Endothelial cell of umbilical vein (primary cell): ENCODE data around the gene NFYC. TPM values are rescaled to one million over a fixed set of nuclear protein-coding genes. Genes with fewer than 3 reads are reported as not detected.

Experiments used
- BruUV-seq: library from RNA; stranded (reverse); fragments of 400-500 nt; replicated peaks from 2 replicates; lab custom pipeline; 2021; lab: Mats Ljungman, UMichigan
- CTCF ChIA-PET: fragments of 300-600, 350-600 bp; sonication (Branson Sonifier 250); formaldehyde crosslinking; loops from one replicate; lab custom pipeline; 2021; ENCODE audit warnings: antibody characterized with exemption, inconsistent platforms; lab: Charles Lee
- POLR2A ChIA-PET: fragments of 300-600, 350-600 bp; sonication (Branson Sonifier 250); formaldehyde crosslinking; loops from one replicate; lab custom pipeline; 2021; ENCODE audit warnings: antibody characterized with exemption, inconsistent platforms; lab: Charles Lee
- DNase-seq: peaks from one replicate; pipeline ENCODE4 v3.0.0-alpha.2; 2011; ENCODE audit warnings: low read depth, low spot score
- FAIRE-seq: peaks from 2 replicates; lab custom pipeline; 2011; peaks lifted over from hg19 to GRCh38; lab: Jason Lieb, UNC
- H2AFZ ChIP-seq: 2 replicates; pipeline ENCODE4 v1.6.0; 2012; ENCODE audit warnings: low read depth, low read length, control low read depth, inconsistent platforms
- H3K27ac ChIP-seq: 2 replicates; pipeline ENCODE4 v1.5.1; 2011; ENCODE audit warnings: low read depth, mild to moderate bottlenecking, control low read depth, low read length, moderate library complexity; ENCODE audit not compliant: insufficient read depth
- H3K27me3 ChIP-seq, 2 experiments: 2 replicates each; pipeline versions ENCODE4 v1.6.0 to v1.6.1; 2011; ENCODE audit warnings: low read length in 2 of 2, mixed read lengths in 1 of 2; ENCODE audit not compliant: control insufficient read depth in 2 of 2, insufficient read depth in 2 of 2
- H3K36me3 ChIP-seq, 2 experiments: 2 replicates in 1 of 2; 3 replicates in 1 of 2; pipeline ENCODE4 v1.5.1; 2011; ENCODE audit warnings: low read length in 2 of 2, mild to moderate bottlenecking in 1 of 2, moderate library complexity in 1 of 2; ENCODE audit not compliant: control insufficient read depth in 2 of 2, insufficient read depth in 2 of 2; ENCODE audit errors: extremely low read depth in 1 of 2
- H3K4me1 ChIP-seq: 3 replicates; pipeline ENCODE4 v1.5.1; 2011; ENCODE audit warnings: mild to moderate bottlenecking, low read length; ENCODE audit not compliant: control insufficient read depth, insufficient read depth; ENCODE audit errors: extremely low read depth
- H3K4me2 ChIP-seq: 2 replicates; pipeline ENCODE4 v1.6.1; 2011; ENCODE audit warnings: low read length, control low read depth, mixed read lengths; ENCODE audit not compliant: insufficient read depth
- H3K4me3 ChIP-seq, 3 experiments: fragments of 200-600 bp in 1 of 3; sonication (generic), shearing (Covaris generic) in 1 of 3; replicated peaks in 1 of 3; 2 replicates each; pipeline ENCODE4 v1.5.1; 2011 to 2016; ENCODE audit warnings: control low read depth in 3 of 3, low read length in 3 of 3, mild to moderate bottlenecking in 2 of 3, inconsistent platforms in 1 of 3, low read depth in 1 of 3, moderate library complexity in 1 of 3; ENCODE audit not compliant: insufficient read depth in 1 of 3
- H3K79me2 ChIP-seq: 2 replicates; pipeline ENCODE4 v1.6.0; 2012; ENCODE audit warnings: low read length, inconsistent platforms; ENCODE audit not compliant: control insufficient read depth, insufficient read depth
- H3K9ac ChIP-seq: replicated peaks from 2 replicates; pipeline ENCODE3; 2011; ENCODE audit warnings: low read length, control low read depth; ENCODE audit not compliant: insufficient read depth; ENCODE audit errors: extremely low read depth
- H3K9me1 ChIP-seq: replicated peaks from 3 replicates; pipeline ENCODE4 v1.6.0; 2011; ENCODE audit warnings: mild to moderate bottlenecking, low read length; ENCODE audit not compliant: control insufficient read depth, insufficient read depth; ENCODE audit errors: extremely low read depth
- H3K9me3 ChIP-seq: replicated peaks from 2 replicates; pipeline ENCODE4 v1.5.1; 2012; ENCODE audit warnings: low read length, inconsistent platforms; ENCODE audit not compliant: control insufficient read depth, insufficient read depth
- H4K20me1 ChIP-seq: replicated peaks from 2 replicates; pipeline ENCODE3; 2011; ENCODE audit warnings: mild to moderate bottlenecking, low read length; ENCODE audit not compliant: control insufficient read depth, insufficient read depth; ENCODE audit errors: extremely low read depth
- EZH2 ChIP-seq: IDR thresholded peaks from 2 replicates; pipeline ENCODE4 v1.6.1; 2012; ENCODE audit warnings: borderline replicate concordance, low read depth, mild to moderate bottlenecking, moderate library complexity, low read length, inconsistent platforms; ENCODE audit not compliant: severe bottlenecking
- FOS ChIP-seq: IDR thresholded peaks from 2 replicates; pipeline ENCODE4 v1.6.1; 2011; ENCODE audit warnings: mild to moderate bottlenecking, low read length, moderate library complexity, borderline replicate concordance; ENCODE audit not compliant: insufficient read depth
- GATA2 ChIP-seq: IDR thresholded peaks from 2 replicates; pipeline ENCODE4 v1.7.0; 2011; ENCODE audit warnings: low read depth, mild to moderate bottlenecking, moderate library complexity, mixed read lengths, low read length; ENCODE audit not compliant: insufficient read length, insufficient read depth
- JUN ChIP-seq: IDR thresholded peaks from 2 replicates; pipeline ENCODE4 v1.6.1; 2011; ENCODE audit warnings: borderline replicate concordance, low read depth; ENCODE audit not compliant: insufficient read length, insufficient read depth
- MYC ChIP-seq: IDR thresholded peaks from one replicate; pipeline ENCODE4 v1.6.1; 2011; ENCODE audit warnings: mild to moderate bottlenecking, low read depth, low read length
- POLR2A ChIP-seq: IDR thresholded peaks from 2 replicates; pipeline ENCODE4 v1.6.1; 2012; ENCODE audit warnings: low read depth, mild to moderate bottlenecking, control low read depth, low read length
- POLR2AphosphoS5 ChIP-seq: IDR thresholded peaks from 2 replicates; pipeline ENCODE4 v1.6.1; 2012; ENCODE audit warnings: low read depth, mild to moderate bottlenecking, control low read depth, low read length, moderate library complexity; ENCODE audit not compliant: insufficient read depth
- dilution Hi-C: fragments of 300-500 bp; cut with MboI; formaldehyde crosslinking; loops from one replicate; pipeline ENCODE4 v1.15.0; 2019; ENCODE audit warnings: low sequenced_read_pairs; ENCODE audit not compliant: extremely low pct_ligation_motif_present
- intact Hi-C: fragments of 100-400 bp; cut with micrococcal nuclease; formaldehyde crosslinking; loops from one replicate; pipeline ENCODE4 v1.10.0; 2022
- polyA plus RNA-seq, 4 experiments: library from polyadenylated mRNA; depleted of rRNA in 3 of 4; stranded (reverse) in 3 of 4; unstranded in 1 of 4; fragments of >200 nt; gene quantifications; 2 replicates each; pipeline versions ENCODE4 v1.2.1 to v1.2.3, GENCODE V29; 2011 to 2012; ENCODE audit warnings: missing spikeins in 1 of 4
- total RNA-seq: library from RNA; stranded (reverse); gene quantifications from 2 replicates; pipeline ENCODE4 v1.2.3, GENCODE V29; 2021
- TF ChIP-seq, protein P1 (sequence below), 2 donors: IDR thresholded peaks; 1 replicate in 1 of 2; 2 replicates in 1 of 2; pipeline ENCODE4 v1.5.1; 2011; ENCODE audit warnings: low read length in 2 of 2, mild to moderate bottlenecking in 2 of 2, moderate library complexity in 2 of 2, control low read depth in 1 of 2, inconsistent platforms in 1 of 2, low read depth in 1 of 2; ENCODE audit not compliant: insufficient read depth in 1 of 2; ENCODE audit errors: extremely low read depth in 1 of 2
- TF ChIP-seq, protein P2 (sequence below): IDR thresholded peaks from 2 replicates; pipeline ENCODE4 v1.6.1; 2011; ENCODE audit not compliant: insufficient read depth, insufficient read length

Gene NFYC
- total and polyA plus RNA-seq, 2 donors (not counting 3 experiments of a cell fraction or from before 2014, with no cell fraction given), result 51.1 to 81.7 TPM

DNA sequence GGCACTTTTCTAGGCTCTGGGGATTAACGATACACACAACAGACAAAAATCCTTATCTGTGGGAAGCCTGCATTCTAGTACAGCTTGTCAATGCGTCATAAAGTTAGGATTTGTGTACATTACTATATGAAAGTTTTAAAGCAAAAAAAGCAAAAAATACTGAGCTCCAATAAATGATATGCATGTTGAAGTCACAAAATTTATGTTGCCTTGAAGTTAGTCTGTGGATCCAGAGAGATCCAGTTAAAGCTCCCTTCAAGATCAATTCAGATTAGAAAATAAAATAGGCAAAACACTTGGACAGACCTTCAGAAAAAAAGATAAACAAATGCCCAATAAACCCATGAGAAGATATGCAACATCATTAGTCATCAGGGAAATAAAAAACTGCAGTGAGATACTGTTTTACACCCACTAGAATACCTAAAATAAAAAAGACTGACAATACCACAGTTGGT is 59.0 kb downstream of the NFYC start:
- Histone ChIP-seq H4K20me1 (no peaks in the 10 kb centered on the region), H3K79me2 (no peaks in the 10 kb centered on the region), H3K36me3 (peaks cover 0 to 23% of the 10 kb centered on the region in 2 experiments), H3K4me1 (no peaks in the 10 kb centered on the region), H3K27me3 (no peaks in the 10 kb centered on the region), H2AFZ (no peak overlapping the region), H3K27ac (no peak overlapping the region), H3K4me2 (no peak overlapping the region), H3K4me3 (no peak overlapping the region), H3K9me1 (no peaks in the 10 kb centered on the region), H3K9ac (no peak overlapping the region), H3K9me3 (no peaks in the 10 kb centered on the region)
- FAIRE-seq (no peak), DNase-seq (no peak)
- no peak for TF ChIP-seq GATA2
- TF ChIP-seq JUN, result no peak
- no peak for TF ChIP-seq POLR2A
- no peak for TF ChIP-seq FOS
- no peak for TF ChIP-seq MYC
- TF ChIP-seq, protein P1, sequence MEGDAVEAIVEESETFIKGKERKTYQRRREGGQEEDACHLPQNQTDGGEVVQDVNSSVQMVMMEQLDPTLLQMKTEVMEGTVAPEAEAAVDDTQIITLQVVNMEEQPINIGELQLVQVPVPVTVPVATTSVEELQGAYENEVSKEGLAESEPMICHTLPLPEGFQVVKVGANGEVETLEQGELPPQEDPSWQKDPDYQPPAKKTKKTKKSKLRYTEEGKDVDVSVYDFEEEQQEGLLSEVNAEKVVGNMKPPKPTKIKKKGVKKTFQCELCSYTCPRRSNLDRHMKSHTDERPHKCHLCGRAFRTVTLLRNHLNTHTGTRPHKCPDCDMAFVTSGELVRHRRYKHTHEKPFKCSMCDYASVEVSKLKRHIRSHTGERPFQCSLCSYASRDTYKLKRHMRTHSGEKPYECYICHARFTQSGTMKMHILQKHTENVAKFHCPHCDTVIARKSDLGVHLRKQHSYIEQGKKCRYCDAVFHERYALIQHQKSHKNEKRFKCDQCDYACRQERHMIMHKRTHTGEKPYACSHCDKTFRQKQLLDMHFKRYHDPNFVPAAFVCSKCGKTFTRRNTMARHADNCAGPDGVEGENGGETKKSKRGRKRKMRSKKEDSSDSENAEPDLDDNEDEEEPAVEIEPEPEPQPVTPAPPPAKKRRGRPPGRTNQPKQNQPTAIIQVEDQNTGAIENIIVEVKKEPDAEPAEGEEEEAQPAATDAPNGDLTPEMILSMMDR (IDR thresholded peaks at IDR 0.05; ENCODE audit: extremely low read depth in 1 of 2, insufficient read depth in 1 of 2, low read depth in 1 of 2, low read length in 2 of 2), result no peak
- TF ChIP-seq, protein P2, sequence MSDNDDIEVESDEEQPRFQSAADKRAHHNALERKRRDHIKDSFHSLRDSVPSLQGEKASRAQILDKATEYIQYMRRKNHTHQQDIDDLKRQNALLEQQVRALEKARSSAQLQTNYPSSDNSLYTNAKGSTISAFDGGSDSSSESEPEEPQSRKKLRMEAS, result no peak
- TF ChIP-seq POLR2AphosphoS5, result no peak
- no peak for TF ChIP-seq EZH2
- no TSS peak for BruUV-seq
- intact Hi-C loops, result no loop called here
- ChIA-PET CTCF (interaction anchor here (1.0 to 1.2 kb wide), 2 partner anchors 14 to 24 kb away, joined by 3 to 4 read pairs; no protein-coding TSS in a partner anchor), POLR2A (interaction anchor here (1.1 kb wide), 1 partner anchor 59 kb away, joined by 4 read pairs; the partner anchor contains the start of gene NFYC)
- dilution Hi-C loops, result no loop called here
